ENCODE results near the gene VAV3.
"Not testable (repeated sequence)": the region's sequence is repeated elsewhere in the genome, so short reads cannot be mapped to it uniquely, and the experiment has no call there.

The VAV3 gene

DNA sequence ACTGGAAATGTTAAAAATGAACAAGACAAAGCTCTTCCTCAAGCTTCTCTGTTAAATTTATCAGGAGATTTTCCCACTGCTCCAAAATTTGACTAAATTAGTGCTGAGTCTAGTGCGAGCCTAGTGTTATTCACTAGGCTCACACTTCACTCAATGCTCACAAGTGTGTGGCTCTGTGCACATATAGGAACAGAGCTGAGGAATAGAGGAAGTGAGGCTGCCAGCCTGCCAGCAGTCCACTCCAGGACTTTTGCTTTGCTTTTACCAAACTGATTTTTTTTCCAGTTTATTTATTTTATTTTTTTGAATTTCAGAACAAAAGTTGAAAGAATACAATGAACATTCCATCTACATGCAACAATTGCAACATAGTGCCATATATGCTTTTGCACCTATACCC lies 87.2 kb downstream of the VAV3 start:
- no peak for DNase-seq

DNA sequence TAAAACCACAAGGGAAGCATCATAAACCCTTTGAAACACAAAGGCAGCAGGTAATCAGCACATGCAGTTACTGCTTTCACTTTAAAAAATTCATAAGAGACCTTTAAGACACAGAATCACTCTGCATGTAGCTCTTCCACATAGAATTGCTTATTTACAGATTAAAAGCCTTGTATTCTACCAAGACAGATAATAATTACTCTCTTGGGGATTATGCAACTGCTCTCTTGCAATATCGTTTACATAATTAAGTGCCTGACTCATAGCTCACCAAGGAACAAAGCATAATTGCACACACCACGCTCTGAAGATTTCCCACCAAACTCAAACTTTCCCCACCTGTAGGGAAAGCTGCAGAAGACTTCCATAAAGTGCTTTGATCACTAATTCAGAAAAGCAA lies 87.9 kb downstream of the VAV3 start:
- no peak for DNase-seq

DNA sequence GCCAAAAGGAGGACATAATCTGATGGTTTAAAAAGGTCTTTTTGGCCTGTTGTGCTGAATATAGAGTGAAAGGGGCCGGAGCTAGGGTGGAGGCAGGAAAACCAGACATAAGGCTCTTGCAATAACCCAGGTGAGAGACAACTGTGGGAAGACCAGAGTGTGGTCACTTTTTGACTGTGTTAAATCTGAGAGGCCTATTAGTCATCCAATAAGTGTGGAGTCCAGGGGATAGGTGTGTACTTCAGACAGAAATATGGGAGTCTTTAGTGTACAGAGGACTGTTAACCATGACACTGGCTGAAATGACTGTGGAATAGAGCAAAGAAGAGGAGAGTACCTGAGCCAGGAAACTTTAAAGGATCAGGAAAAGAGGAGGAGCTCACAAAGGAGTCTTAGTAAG lies 89.3 kb downstream of the VAV3 start:
- DNase-seq, result no peak

DNA sequence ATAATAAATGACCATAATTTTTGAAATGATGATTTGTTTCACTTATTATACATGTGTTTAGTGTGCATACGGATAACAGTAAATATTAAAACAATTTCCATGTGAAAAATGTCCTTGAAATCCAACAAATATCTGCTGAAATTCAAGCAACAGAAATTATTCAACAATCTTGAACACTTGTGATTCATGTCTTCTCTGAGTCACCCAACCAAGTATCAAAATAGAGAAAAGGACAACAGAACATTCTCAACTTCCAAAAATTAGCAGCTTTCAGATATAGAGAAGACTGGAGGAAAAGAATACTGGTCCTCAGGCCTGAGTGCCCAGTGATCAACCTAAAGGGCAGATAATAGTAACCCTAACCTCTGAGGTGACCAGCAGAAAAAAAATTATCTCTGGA lies 90.8 kb downstream of the VAV3 start:
- DNase-seq, result no peak

DNA sequence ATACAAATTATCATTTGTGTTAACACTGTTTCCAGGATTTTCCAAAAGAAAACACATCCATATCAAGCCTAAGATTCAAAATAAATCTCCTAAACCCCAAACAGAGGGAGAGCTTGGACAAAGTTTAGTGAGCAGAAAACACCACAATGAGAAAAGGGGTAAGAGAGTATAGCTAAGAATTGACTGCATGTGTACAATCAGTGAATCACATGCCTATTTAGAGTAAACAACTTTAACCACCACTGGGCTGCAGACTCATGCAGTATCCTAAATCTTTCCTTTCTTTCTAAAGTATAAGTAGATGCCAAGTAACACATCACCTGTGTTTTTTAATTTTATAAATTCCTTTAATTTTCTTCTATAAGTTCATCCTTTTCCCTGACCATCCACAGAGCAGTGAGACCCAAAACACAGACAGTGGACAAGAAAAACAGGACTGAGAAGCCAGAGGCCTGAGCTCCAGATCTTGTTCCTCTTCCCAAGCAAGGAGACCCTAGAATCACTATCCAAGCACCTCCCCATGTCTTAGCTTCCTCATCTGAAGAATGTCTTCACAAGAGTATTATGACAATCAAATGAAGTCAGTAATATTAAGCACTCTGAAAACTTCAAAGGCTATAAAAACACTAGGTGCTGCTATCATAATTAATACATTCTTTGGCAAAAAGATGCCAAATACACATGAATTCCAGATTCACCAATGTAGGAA lies 93.1 kb downstream of the VAV3 start:
- no peak for DNase-seq

DNA sequence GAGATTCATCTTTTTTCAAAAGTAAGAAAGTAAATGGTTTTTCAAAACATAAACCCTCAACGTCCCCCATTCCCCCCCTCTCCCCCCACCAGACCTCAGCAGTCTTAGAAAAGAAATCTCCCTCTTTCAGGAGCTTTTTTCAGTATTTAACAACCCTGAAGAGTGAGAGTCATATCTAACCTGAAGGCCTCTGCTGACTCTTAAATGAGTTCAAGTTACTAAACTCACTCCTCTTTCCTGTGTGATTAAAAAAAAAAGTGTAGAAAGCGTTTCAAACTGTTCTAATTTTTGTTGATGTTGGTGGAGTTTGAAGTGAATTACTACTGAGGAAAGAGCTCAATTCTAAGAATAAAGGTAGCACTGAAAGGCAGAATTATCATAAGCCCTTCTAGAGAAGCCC lies 93.7 kb downstream of the VAV3 start:
- no peak for DNase-seq

DNA sequence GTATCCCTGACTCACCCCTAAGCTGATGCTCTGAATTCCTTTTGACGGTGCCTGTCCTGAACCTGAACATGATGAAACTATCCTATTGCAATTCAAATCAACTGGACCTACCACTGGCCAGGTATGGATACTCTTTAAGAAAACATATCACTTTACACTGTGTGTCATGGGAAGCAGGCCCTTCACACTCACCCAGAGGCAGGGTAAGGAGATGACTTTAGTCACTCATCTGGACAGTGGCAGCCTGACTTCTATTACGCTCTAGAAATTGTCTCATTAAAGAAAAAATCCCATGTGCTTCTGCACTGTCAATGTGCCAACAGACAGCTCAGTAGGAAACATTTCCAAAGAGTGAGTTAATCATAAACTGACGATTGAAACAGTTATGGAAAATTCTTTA lies 94.3 kb downstream of the VAV3 start:
- no peak for DNase-seq

DNA sequence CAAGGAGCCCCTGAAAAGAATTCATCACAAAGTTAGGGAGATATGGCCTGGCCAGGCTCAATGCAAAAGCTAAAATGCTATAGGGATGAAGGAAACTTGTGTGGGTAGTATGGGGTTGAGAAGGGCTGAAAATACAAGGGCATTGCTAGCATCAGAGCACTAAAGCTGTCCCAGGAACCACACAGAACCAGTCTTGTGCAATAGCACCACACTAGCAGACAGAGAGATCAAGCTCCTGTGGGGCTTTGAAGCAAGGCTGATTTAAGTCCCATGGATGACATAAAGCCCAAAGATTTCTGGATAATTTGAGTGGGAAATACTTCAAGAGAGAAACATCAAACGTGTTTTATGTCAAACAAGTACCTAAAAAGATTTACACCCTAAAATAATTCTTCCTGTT lies 97.1 kb downstream of the VAV3 start:
- DNase-seq, result no peak

DNA sequence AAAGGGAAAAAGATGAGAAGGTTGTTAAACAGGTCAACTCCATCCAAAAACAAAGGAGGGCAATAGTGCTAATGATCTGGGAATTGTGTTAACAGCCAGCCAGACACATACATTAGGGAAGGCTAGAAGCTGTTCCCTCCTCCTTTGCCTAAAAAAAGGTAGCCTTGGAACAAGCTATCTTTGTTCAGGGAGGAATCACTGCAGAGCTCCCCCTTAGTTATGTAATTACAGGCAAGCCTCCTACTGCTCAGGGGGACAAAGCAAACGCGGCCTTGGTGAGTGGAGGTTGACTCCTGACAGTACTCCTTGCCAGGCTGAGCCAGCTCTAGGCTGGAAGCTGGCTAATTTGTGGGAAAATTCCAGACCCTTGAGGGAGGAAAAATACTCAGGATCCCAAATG lies 97.6 kb downstream of the VAV3 start:
- no peak for DNase-seq

DNA sequence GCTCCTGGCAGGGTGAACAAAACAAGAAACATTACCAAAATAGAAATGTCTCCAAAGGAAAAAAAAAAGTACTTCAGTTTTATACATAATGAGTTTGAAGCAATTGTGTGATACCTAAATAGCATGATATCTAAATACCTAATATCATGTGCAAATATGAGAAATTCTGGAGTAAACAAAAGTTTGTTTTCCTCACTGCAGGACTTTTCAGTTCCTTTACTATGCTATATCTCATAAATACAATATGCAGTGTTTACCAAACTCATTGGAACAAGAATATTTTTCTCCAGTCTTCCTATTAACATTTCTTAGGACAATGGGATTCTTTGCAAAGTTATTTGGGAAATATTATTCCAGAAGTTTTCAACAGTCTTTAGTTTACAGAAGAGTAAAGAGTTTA lies 98.1 kb downstream of the VAV3 start:
- DNase-seq, result no peak

DNA sequence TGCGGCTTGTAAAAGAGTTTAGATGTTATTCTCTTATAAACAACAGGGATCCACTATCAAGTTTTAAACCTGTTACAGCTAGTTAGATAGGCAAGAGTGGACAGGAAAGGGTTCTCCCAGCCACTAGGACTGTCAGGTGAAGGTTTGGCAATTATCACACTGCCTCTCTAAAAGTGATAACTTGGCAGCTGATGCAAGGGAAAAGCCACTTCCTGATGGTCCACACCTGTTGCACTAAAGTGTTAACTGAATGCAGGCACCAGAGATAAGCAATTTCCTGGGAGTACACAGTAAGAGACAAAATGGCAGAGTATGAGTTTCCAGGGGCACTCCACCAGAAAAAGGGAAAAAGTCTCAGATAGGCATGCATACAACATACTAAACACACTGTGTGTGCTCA lies 99.4 kb downstream of the VAV3 start:
- DNase-seq, result no peak

DNA sequence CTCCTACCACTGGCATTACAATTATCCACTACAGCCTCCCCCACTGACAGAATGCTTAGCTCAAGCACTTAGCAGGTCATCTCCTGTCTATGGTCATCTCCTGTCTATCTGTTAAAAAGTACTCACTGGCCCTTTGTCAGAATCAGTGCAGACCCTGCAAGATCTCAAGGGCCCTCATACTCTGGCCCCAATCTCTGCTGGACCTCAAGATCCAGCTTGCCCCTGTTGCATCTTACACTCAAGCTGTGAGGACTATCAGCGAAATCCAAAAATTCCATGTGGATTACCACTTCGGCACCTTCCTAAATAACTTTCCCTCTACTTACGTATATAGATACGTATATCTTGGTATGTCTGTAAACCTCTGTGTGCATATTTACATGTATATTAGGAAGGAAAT lies 101.6 kb downstream of the VAV3 start:
- no peak for DNase-seq

DNA sequence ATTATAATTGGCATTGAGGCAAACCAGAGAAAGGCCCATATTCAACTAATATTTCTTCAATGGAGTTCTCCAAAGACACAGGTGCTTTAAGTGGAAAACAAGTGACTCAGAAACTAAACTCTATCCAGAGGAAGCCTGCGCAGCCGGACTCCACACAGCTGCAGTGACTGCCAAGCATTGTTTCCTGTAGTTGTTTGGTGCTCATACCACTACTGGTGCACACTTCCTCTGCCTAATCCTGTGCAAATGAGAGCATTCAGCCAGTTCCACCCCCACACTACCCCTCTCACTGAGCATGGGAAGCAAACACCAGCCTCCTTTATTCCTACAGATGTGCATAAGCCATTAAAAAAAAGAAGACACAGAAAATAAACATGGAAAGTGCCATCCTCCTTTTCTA lies 102.9 kb downstream of the VAV3 start:
- no peak for DNase-seq

DNA sequence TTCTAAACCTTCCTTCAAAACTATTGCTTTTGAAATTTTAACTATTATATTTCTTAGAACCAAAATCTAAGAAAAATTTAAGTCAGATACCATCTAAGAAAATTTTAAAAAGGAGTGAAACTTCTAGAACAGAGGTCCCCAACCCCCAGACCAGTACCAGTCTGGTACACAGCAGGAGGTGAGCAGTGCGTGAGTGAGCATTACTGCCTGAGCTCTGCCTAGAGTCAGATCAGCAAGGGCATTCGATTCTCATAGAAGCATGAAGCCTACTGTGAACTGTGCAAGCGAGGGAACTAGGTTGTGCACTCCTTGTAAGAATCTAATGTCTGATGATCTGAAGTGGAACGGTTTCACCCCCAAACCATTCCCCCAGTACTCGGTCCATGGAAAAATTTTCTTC lies 106.7 kb downstream of the VAV3 start:
- no peak for DNase-seq

DNA sequence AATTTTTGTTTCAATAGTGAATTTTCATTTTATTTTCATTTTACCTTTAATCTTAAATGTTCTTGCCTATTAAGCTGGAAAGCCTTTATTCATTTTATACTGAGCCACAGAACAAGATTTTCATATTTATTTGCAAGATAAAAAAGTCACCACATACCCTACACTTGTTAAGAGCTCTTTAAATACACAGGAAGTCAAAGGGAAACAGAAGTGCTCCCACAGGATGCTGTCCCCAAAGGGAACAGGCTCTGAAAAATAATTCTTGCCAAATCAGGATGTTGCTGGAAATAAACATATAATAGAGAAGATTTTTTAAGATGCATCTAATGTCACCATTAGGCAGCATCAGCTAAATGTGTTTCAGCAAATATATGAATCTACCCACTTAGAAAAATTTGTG lies 113.6 kb downstream of the VAV3 start:
- DNase-seq, result no peak

DNA sequence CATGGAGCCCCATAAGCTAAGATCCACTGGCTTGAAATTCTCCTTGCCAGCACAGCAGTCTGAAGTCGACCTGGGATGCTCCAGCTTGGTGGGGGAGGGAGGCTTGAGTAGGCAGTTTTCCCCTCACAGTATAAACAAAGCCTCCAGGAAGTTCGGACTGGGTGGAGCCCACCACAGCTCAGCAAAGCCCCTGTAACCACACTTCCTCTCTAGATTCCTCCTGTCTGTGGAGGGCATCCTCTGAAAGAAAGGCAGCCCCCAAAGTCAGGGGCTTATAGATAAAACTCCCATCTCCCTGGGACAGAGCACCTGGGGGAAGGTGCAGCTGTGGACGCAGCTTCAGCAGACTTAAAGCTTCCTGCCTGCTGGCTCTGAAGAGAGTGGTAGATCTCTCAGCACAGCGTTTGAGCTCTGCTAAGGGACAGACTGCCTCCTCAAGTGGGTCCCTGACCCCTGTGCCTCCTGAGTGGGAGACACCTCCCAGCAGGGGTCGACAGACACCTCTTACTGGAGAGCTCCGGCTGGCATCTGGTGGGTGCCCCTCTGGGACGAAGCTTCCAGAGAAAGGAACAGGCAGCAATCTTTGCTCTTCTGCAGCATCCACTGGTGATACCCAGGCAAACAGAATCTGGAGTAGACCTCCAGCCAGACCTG lies 120.3 kb downstream of the VAV3 start:
- DNase-seq, result not testable (repeated sequence)

DNA sequence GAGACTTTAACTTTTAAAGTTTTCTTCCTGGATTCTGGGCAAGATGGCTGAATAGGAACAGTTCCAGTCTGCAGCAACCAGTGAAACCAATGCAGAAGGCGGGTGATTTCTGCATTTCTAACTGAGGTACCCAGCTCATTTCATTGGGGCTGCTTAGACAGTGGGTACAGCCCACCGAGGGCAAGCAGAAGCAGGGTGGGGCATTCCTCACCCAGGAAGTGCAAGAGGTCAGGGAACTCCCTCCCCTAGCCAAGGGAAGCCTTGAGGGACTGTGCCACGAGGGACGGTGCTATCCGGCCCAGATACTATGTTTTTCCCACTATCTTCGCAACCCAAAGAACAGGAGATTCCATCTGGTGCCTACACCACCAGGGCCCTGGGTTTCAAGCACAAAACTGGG lies 121.0 kb downstream of the VAV3 start:
- no peak for DNase-seq

DNA sequence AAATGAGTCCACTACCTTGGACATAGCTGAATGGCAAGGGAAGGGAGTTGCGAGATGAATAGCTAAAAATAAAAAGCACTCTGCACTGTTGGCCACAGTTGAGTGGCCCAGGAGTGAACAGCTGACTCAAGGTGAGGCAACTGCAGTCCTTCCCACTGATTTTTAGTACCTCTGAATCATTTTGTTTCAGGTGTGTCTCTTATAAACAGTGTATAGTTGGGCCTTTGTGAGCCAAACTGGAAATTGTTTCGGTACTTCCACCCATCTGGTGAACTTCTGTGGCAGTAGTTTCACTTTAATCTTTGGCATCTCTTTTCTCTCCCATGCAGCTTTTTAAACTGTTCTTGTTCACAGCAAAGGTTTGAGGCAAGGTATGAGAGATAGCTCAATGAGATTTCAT lies 122.7 kb downstream of the VAV3 start:
- DNase-seq, result no peak

DNA sequence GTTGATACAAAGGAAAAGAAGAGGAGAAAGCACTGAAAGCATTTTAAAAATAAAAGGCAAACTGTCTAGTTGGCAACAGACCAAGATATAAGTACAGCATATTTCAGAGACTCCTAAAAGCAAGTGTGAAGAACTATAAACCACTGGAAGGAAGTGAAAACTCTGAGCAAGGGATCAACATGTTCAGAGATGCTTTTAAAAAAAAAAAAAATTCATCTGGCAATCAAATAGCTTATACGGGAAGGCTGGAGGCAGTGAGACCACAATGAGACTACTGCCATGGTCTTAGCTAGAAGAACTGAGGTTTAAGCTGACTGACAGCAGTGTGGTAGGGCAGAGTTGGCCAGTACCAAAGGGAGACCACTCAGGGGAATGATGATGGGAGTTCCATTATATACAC lies 124.3 kb downstream of the VAV3 start:
- DNase-seq, result no peak

DNA sequence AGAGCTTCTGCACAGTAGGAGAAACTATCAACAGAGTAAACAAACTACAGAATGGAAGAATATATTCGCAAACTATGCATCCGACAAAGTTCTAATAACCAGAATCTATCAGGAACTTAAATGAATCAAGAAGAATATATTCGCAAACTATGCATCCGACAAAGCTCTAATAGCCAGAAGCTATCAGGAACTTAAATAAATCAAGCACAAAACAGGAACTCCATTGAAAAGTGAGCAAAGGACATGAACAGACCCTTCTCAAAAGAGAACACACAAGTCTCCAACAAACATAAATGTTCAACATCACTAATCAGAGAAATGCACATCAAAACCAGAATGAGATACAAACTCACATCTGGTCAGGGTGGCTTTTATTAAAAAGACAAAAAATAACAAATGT lies 126.9 kb downstream of the VAV3 start:
- DNase-seq, result no peak

DNA sequence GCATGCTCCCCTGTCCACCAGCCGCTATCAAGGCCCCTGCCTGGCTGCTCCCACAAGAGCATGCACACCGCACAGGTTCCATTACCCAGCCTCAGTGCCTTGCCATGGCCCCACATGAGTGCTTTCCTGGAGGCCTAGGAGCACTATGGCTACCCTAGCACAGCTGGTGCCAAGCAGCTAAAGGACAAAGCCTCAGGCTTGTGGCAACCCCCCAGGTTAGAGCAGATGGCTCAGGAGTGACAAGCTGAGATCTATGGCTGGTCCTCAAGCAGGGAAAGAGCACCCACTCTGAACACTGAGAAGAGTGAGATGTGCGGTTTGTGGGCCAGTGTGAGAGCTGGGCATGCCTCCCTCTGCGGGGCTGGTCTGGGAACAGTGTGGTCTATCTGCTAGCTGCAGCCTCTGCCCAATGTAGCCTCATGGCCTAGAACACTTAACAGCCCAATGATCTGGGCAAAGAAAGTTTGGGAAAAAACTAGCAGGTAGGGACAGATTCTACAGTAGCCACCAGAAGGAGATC lies 129.8 kb downstream of the VAV3 start:
- DNase-seq, result no peak

DNA sequence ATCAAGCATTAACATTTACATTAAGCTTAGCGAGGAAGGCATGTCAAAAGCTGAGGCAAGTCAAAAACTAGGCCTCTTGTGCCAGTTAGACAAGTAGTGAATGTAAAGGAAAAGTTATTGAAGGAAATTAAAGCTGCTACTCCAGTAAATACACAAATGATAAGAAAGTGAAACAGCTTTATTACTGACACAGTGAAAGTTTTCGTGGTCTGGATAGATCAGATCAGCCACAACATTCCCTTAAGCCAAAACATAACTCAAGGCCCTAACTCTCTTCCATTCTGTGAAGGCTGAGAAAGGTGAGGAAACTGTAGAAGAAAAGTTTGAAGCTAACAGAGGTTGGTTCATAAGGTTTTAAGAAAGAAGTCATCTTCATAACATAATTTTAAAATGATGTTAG lies 131.9 kb downstream of the VAV3 start:
- no peak for DNase-seq

DNA sequence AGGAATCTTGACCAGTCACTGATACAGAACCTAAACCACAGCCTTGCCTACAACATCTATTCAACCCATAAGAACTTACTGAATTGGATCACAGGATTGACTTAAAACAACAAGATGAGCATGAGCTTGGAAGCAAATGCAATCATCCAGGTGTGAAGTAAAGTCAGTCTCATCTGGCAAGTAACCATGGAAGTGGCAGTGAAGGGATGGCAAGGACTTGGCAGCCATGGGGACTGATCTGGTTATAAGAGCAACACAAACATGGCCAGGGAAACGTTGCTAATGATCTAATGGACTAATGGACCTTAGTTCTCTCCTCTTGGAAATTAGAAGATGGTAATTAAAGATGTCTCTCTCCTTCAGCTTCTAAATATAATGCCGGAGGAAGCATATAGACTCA lies 133.1 kb downstream of the VAV3 start:
- DNase-seq, result no peak

DNA sequence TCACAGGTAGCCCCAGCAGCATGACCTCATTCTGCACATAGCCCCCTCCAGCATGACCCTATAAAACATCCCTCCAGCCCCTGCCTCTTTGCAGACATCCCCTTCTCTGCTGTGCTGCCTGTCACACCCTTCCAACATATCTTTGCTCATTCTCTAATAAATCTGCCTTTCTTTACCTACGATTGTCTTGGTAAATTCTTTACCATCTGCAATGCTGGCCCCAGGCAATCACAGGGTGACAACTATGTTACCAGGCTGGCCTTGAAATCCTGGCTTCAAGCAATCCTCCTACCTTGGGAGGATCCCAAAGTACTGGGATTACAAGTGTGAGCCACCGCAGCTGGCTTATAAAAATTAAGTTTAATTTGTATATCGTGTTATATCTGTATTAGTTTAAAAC lies 134.5 kb downstream of the VAV3 start:
- no peak for DNase-seq

DNA sequence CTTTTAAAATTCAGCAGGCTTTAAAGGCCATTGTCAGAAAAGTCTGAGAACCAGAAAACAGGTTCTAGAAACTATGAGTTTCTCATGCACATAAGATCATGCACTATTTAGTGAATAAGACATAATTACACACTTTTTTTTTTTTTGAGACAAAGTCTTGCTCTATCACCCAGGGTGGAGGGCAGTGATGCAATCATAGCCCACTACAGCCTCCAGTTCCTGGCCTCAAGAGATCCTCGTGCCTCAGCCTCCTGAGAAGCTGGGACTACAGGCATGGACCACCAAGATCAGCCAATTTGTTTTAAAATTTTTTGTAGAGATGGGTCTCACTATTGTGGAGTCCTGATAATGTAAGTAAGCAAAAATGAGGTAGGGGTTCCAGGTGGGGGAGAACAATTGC lies 134.9 kb downstream of the VAV3 start:
- no peak for DNase-seq
